Neural progenitor cell (in vitro differentiated cells): Measurements from ENCODE around the gene OGDH. TPM values are rescaled to one million over a fixed set of nuclear protein-coding genes. Genes with fewer than 3 reads are reported as not detected.

Experiments used
- DNase-seq: peaks from one replicate; pipeline ENCODE4 v3.0.0-alpha.2; 2016; ENCODE audit warnings: low spot score
- H2AFZ ChIP-seq: fragments of 200-600 bp; sonication (generic); replicated peaks from 2 replicates; pipeline ENCODE4 v1.6.1; 2016; ENCODE audit warnings: antibody characterized with exemption
- H3F3A ChIP-seq: fragments of 200-600 bp; sonication (generic); 2 replicates; pipeline ENCODE4 v1.6.1; 2016; ENCODE audit warnings: antibody characterized with exemption, low read depth
- H3K27ac ChIP-seq: fragments of 200-600 bp; sonication (generic); 2 replicates; pipeline ENCODE4 v1.5.1; 2016; ENCODE audit warnings: mild to moderate bottlenecking
- H3K27me3 ChIP-seq: fragments of 200-600 bp; sonication (generic); 2 replicates; pipeline ENCODE4 v1.6.1; 2016; ENCODE audit warnings: mild to moderate bottlenecking, moderate library complexity
- H3K36me3 ChIP-seq: fragments of 200-600 bp; sonication (generic); 2 replicates; pipeline ENCODE4 v1.5.1; 2016
- H3K4me1 ChIP-seq: fragments of 200-600 bp; sonication (generic); 2 replicates; pipeline ENCODE4 v1.6.1; 2016; ENCODE audit warnings: mixed run types
- H3K4me2 ChIP-seq: fragments of 200-600 bp; sonication (generic); 2 replicates; pipeline ENCODE4 v1.6.1; 2016
- H3K4me3 ChIP-seq: fragments of 200-600 bp; sonication (generic); 2 replicates; pipeline ENCODE4 v1.5.1; 2016
- H3K79me2 ChIP-seq: fragments of 200-600 bp; sonication (generic); 2 replicates; pipeline ENCODE4 v1.6.1; 2016; ENCODE audit warnings: low read depth
- H3K9ac ChIP-seq: fragments of 200-600 bp; sonication (generic); 2 replicates; pipeline ENCODE4 v1.6.1; 2016
- H3K9me3 ChIP-seq: fragments of 200-600 bp; sonication (generic); 2 replicates; pipeline ENCODE4 v1.5.1; 2016; ENCODE audit warnings: low read depth
- H4K20me1 ChIP-seq: fragments of 200-600 bp; sonication (generic); 2 replicates; pipeline ENCODE4 v1.6.1; 2016; ENCODE audit warnings: low read depth
- H3K27ac Mint-ChIP-seq: 3 replicates; pipeline ENCODE4 v1.8.0; 2021; ENCODE audit warnings: mixed read lengths
- H3K27me3 Mint-ChIP-seq: 2 replicates; pipeline ENCODE4 v1.8.0; 2022; ENCODE audit warnings: low read depth, mild to moderate bottlenecking, inconsistent platforms, moderate library complexity, mixed read lengths; ENCODE audit not compliant: insufficient read depth
- H3K36me3 Mint-ChIP-seq: 3 replicates; pipeline ENCODE4 v1.8.0; 2021; ENCODE audit warnings: mixed read lengths
- H3K4me1 Mint-ChIP-seq: 3 replicates; pipeline ENCODE4 v1.8.0; 2021; ENCODE audit warnings: mixed read lengths
- H3K4me3 Mint-ChIP-seq: 3 replicates; pipeline ENCODE4 v1.8.0; 2021; ENCODE audit warnings: mild to moderate bottlenecking, moderate library complexity, mixed read lengths
- H3K9me3 Mint-ChIP-seq: 3 replicates; pipeline ENCODE4 v1.8.0; 2020; ENCODE audit warnings: mixed read lengths
- CTCF ChIP-seq: fragments of 200-600 bp; sonication (generic); IDR thresholded peaks from 2 replicates; pipeline ENCODE4 v1.5.1; 2017; ENCODE audit warnings: antibody characterized with exemption, mild to moderate bottlenecking
- EZH2 ChIP-seq: fragments of 200-600 bp; sonication (generic); IDR thresholded peaks from 2 replicates; pipeline ENCODE4 v1.6.1; 2017; ENCODE audit warnings: antibody characterized with exemption, mild to moderate bottlenecking, moderate library complexity
- EZH2phosphoT487 ChIP-seq: fragments of 200-600 bp; sonication (generic); IDR thresholded peaks from 2 replicates; pipeline ENCODE4 v1.6.1; 2017; ENCODE audit warnings: antibody characterized with exemption
- total RNA-seq: library from RNA; depleted of rRNA; stranded (reverse); fragments of >200 nt; gene quantifications from 2 replicates; pipeline ENCODE4 v1.2.3, GENCODE V29; 2015; ENCODE audit warnings: low replicate concordance

OGDH gene
- total RNA-seq, 1 donor from 2014 or later: 25.2 TPM

- Histone ChIP-seq H3K36me3 (no peaks in the 10 kb centered on the region), H3K79me2 (no peaks in the 10 kb centered on the region), H3K9ac (no peak overlapping the region), H3F3A (no peaks in the 10 kb centered on the region), H3K27ac (no peak overlapping the region), H3K27me3 (no peaks in the 10 kb centered on the region), H3K4me1 (no peaks in the 10 kb centered on the region), H4K20me1 (no peaks in the 10 kb centered on the region), H3K4me2 (no peak overlapping the region), H3K4me3 (no peak overlapping the region), H2AFZ (no peak overlapping the region), H3K9me3 (no peaks in the 10 kb centered on the region)
- Mint-ChIP-seq H3K36me3 (peaks cover 42% of the 10 kb centered on the region), H3K27me3 (peaks cover 8% of the 10 kb centered on the region), H3K4me3 (no peak overlapping the region), H3K4me1 (no peaks in the 10 kb centered on the region), H3K27ac (no peak overlapping the region), H3K9me3 (peaks cover 2% of the 10 kb centered on the region)
- DNase-seq: no peak
- TF ChIP-seq EZH2 (no peak), CTCF (no peak), EZH2phosphoT487 (no peak)
These were observed 88.3 kb downstream of the OGDH start for GRCh38 chr7:44694766-44695165.

GRCh38 chr7:44695756-44696155 is 89.3 kb downstream of the OGDH start:
- Histone ChIP-seq H3K27me3 (no peaks in the 10 kb centered on the region), H3K79me2 (no peaks in the 10 kb centered on the region), H3K4me1 (no peaks in the 10 kb centered on the region), H3K27ac (no peak overlapping the region), H3K9ac (no peak overlapping the region), H2AFZ (no peak overlapping the region), H4K20me1 (no peaks in the 10 kb centered on the region), H3K36me3 (no peaks in the 10 kb centered on the region), H3K9me3 (no peaks in the 10 kb centered on the region), H3F3A (no peaks in the 10 kb centered on the region), H3K4me3 (no peak overlapping the region), H3K4me2 (no peak overlapping the region)
- Mint-ChIP-seq H3K27me3 (peaks cover 10% of the 10 kb centered on the region), H3K4me3 (peak overlapping the region; percentile 62), H3K27ac (no peak overlapping the region), H3K4me1 (no peaks in the 10 kb centered on the region), H3K36me3 (peaks cover 48% of the 10 kb centered on the region), H3K9me3 (peaks cover 2% of the 10 kb centered on the region)
- no peak for TF ChIP-seq EZH2
- no peak for DNase-seq

- Histone ChIP-seq H3F3A (no peaks in the 10 kb centered on the region), H4K20me1 (no peaks in the 10 kb centered on the region), H3K9ac (no peak overlapping the region), H3K79me2 (no peaks in the 10 kb centered on the region), H3K4me3 (no peak overlapping the region), H3K4me1 (no peaks in the 10 kb centered on the region), H3K27ac (no peak overlapping the region), H3K27me3 (no peaks in the 10 kb centered on the region), H3K36me3 (no peaks in the 10 kb centered on the region), H3K9me3 (no peaks in the 10 kb centered on the region), H3K4me2 (no peak overlapping the region), H2AFZ (no peak overlapping the region)
- Mint-ChIP-seq H3K36me3 (peaks cover 53% of the 10 kb centered on the region), H3K4me3 (no peak overlapping the region), H3K9me3 (peaks cover 2% of the 10 kb centered on the region), H3K27me3 (peaks cover 10% of the 10 kb centered on the region), H3K4me1 (no peaks in the 10 kb centered on the region), H3K27ac (no peak overlapping the region)
- no peak for TF ChIP-seq EZH2
- no peak for DNase-seq
These were observed 90.3 kb downstream of the OGDH start for GRCh38 chr7:44696728-44697127.

- Histone ChIP-seq H3F3A (no peaks in the 10 kb centered on the region), H4K20me1 (no peaks in the 10 kb centered on the region), H3K9ac (no peak overlapping the region), H3K79me2 (no peaks in the 10 kb centered on the region), H3K4me1 (no peaks in the 10 kb centered on the region), H3K4me3 (no peak overlapping the region), H3K36me3 (no peaks in the 10 kb centered on the region), H2AFZ (no peak overlapping the region), H3K27ac (no peak overlapping the region), H3K27me3 (no peaks in the 10 kb centered on the region), H3K9me3 (no peaks in the 10 kb centered on the region), H3K4me2 (no peak overlapping the region)
- Mint-ChIP-seq H3K27me3 (peaks cover 10% of the 10 kb centered on the region), H3K9me3 (peaks cover 2% of the 10 kb centered on the region), H3K36me3 (peaks cover 54% of the 10 kb centered on the region), H3K4me3 (no peak overlapping the region), H3K4me1 (no peaks in the 10 kb centered on the region), H3K27ac (no peak overlapping the region)
- no peak for DNase-seq
- TF ChIP-seq EZH2 (no peak), EZH2phosphoT487 (no peak), CTCF (no peak)
These were observed 91.0 kb downstream of the OGDH start for GRCh38 chr7:44697136-44698045.
